Activated naive CD4-positive, alpha-beta T cell treated with anti-CD3 and anti-CD28 coated beads for 36 hours (primary cell): ENCODE data around the gene DLX4. TPM values are rescaled to one million over a fixed set of nuclear protein-coding genes. Genes with fewer than 3 reads are reported as not detected.

Experiments used
- CTCF ChIA-PET: fragments of 350-600 bp; sonication (Branson Sonifier 250); formaldehyde crosslinking; loops from one replicate; lab custom pipeline; 2021; ENCODE audit warnings: antibody characterized with exemption; lab: Charles Lee
- DNase-seq: peaks from one replicate; pipeline ENCODE4 v3.0.0-alpha.2; 2020
- H3K27ac Mint-ChIP-seq: one replicate; pipeline ENCODE4 v1.8.0; 2021; ENCODE audit warnings: mild to moderate bottlenecking, mixed read lengths
- H3K27me3 Mint-ChIP-seq: one replicate; pipeline ENCODE4 v1.8.0; 2021; ENCODE audit warnings: low read depth, mixed read lengths
- H3K36me3 Mint-ChIP-seq: one replicate; pipeline ENCODE4 v1.8.0; 2021; ENCODE audit warnings: low read depth, mixed read lengths
- H3K4me1 Mint-ChIP-seq: one replicate; pipeline ENCODE4 v1.8.0; 2021; ENCODE audit warnings: low read depth, mixed read lengths
- H3K4me3 Mint-ChIP-seq: one replicate; pipeline ENCODE4 v1.8.0; 2021; ENCODE audit warnings: mild to moderate bottlenecking, moderate library complexity, mixed read lengths
- H3K9me3 Mint-ChIP-seq: one replicate; pipeline ENCODE4 v1.8.0; 2021; ENCODE audit warnings: mixed read lengths
- intact Hi-C: fragments of 100-400 bp; cut with micrococcal nuclease; formaldehyde crosslinking; loops from one replicate; pipeline ENCODE4 v1.15.1; 2023
- total RNA-seq, 2 experiments: library from RNA; stranded (reverse); gene quantifications; one replicate each; pipeline ENCODE4 v1.2.3, GENCODE V29; 2021

Gene DLX4
- total RNA-seq, 2 experiments from 2014 or later, result 0.67 to 0.81 TPM

- Mint-ChIP-seq H3K4me1 (peaks cover 25% of the 10 kb centered on the region), H3K36me3 (no peaks in the 10 kb centered on the region), H3K9me3 (no peaks in the 10 kb centered on the region), H3K27me3 (peaks cover 60% of the 10 kb centered on the region), H3K27ac (no peak overlapping the region), H3K4me3 (no peak overlapping the region)
- CTCF ChIA-PET, result interaction anchor here (1.1 to 1.2 kb wide), 2 partner anchors 26 to 27 kb away, joined by 3 to 4 read pairs; no protein-coding TSS in a partner anchor
- no peak for DNase-seq
- intact Hi-C loops, result no loop called here
Measured at GRCh38 chr17:49971199-49971847, 2.3 kb downstream of the DLX4 start.

- Mint-ChIP-seq H3K9me3 (no peaks in the 10 kb centered on the region), H3K27me3 (peaks cover 59% of the 10 kb centered on the region), H3K4me3 (no peak overlapping the region), H3K27ac (no peak overlapping the region), H3K4me1 (peaks cover 25% of the 10 kb centered on the region), H3K36me3 (no peaks in the 10 kb centered on the region)
- CTCF ChIA-PET, result interaction anchor here (1.1 kb wide), 1 partner anchor 22 kb away, joined by 3 read pairs; no protein-coding TSS in a partner anchor
- intact Hi-C loops, result no loop called here
- DNase-seq, result no peak
Measured at GRCh38 chr17:49971848-49972485, 3.0 kb downstream of the DLX4 start.

GRCh38 chr17:49972486-49973270 is 3.7 kb downstream of the DLX4 start:
- H3K9me3 Mint-ChIP-seq, result no peaks in the 10 kb centered on the region
- intact Hi-C loops, result no loop called here
- peaks cover 25% of the 10 kb centered on the region for H3K4me1 Mint-ChIP-seq
- peaks cover 54% of the 10 kb centered on the region for H3K27me3 Mint-ChIP-seq
- CTCF ChIA-PET, result interaction anchor here (1.1 to 7.9 kb wide), 3 partner anchors 20 to 25 kb away, joined by 3 to 51 read pairs (median 4); no protein-coding TSS in a partner anchor
- no peak for DNase-seq
- no peak overlapping the region for H3K4me3 Mint-ChIP-seq
- no peak overlapping the region for H3K27ac Mint-ChIP-seq
- H3K36me3 Mint-ChIP-seq, result no peaks in the 10 kb centered on the region

GRCh38 chr17:49973271-49973615 is 4.3 kb downstream of the DLX4 start:
- H3K4me3 Mint-ChIP-seq, result no peak overlapping the region
- intact Hi-C loops, result no loop called here
- no peaks in the 10 kb centered on the region for H3K9me3 Mint-ChIP-seq
- H3K27ac Mint-ChIP-seq, result no peak overlapping the region
- CTCF ChIA-PET, result interaction anchor here (1.1 to 7.9 kb wide), 2 partner anchors 20 to 24 kb away, joined by 4 to 51 read pairs; no protein-coding TSS in a partner anchor
- no peak for DNase-seq
- H3K36me3 Mint-ChIP-seq, result no peaks in the 10 kb centered on the region
- peaks cover 53% of the 10 kb centered on the region for H3K27me3 Mint-ChIP-seq
- H3K4me1 Mint-ChIP-seq, result peaks cover 25% of the 10 kb centered on the region

GRCh38 chr17:49975531-49975930 is 6.5 kb downstream of the DLX4 start:
- no peak for DNase-seq
- Mint-ChIP-seq H3K27ac (no peak overlapping the region), H3K36me3 (no peaks in the 10 kb centered on the region), H3K4me3 (no peak overlapping the region), H3K9me3 (no peaks in the 10 kb centered on the region), H3K27me3 (peaks cover 44% of the 10 kb centered on the region), H3K4me1 (peaks cover 15% of the 10 kb centered on the region)
- CTCF ChIA-PET, result interaction anchor here (7.9 kb wide), 1 partner anchor 22 kb away, joined by 51 read pairs; no protein-coding TSS in a partner anchor
- intact Hi-C loops, result no loop called here

GRCh38 chr17:49976163-49976827 is 7.3 kb downstream of the DLX4 start:
- no peak for DNase-seq
- intact Hi-C loops, result no loop called here
- H3K27me3 Mint-ChIP-seq, result peaks cover 36% of the 10 kb centered on the region
- H3K4me3 Mint-ChIP-seq, result no peak overlapping the region
- H3K27ac Mint-ChIP-seq, result no peak overlapping the region
- peaks cover 10% of the 10 kb centered on the region for H3K4me1 Mint-ChIP-seq
- no peaks in the 10 kb centered on the region for H3K9me3 Mint-ChIP-seq
- H3K36me3 Mint-ChIP-seq, result no peaks in the 10 kb centered on the region
- CTCF ChIA-PET, result interaction anchor here (1.0 to 7.9 kb wide), 4 partner anchors 13 to 35 kb away, joined by 3 to 51 read pairs (median 6); no protein-coding TSS in a partner anchor

- H3K9me3 Mint-ChIP-seq, result no peaks in the 10 kb centered on the region
- no peaks in the 10 kb centered on the region for H3K36me3 Mint-ChIP-seq
- no peak overlapping the region for H3K4me3 Mint-ChIP-seq
- intact Hi-C loops, result no loop called here
- no peak overlapping the region for H3K27ac Mint-ChIP-seq
- peaks cover 31% of the 10 kb centered on the region for H3K27me3 Mint-ChIP-seq
- H3K4me1 Mint-ChIP-seq, result peaks cover 5% of the 10 kb centered on the region
- DNase-seq, result no peak
- CTCF ChIA-PET, result interaction anchor here (1.0 to 7.9 kb wide), 4 partner anchors 14 to 34 kb away, joined by 3 to 51 read pairs (median 6); no protein-coding TSS in a partner anchor
Measured at GRCh38 chr17:49976828-49977202, 7.8 kb downstream of the DLX4 start.

- no peaks in the 10 kb centered on the region for H3K9me3 Mint-ChIP-seq
- peaks cover 24% of the 10 kb centered on the region for H3K27me3 Mint-ChIP-seq
- intact Hi-C loops, result no loop called here
- CTCF ChIA-PET, result interaction anchor here (0.9 to 7.9 kb wide), 4 partner anchors 15 to 25 kb away, joined by 3 to 51 read pairs (median 5); no protein-coding TSS in a partner anchor
- H3K4me1 Mint-ChIP-seq, result peaks cover 2% of the 10 kb centered on the region
- no peaks in the 10 kb centered on the region for H3K36me3 Mint-ChIP-seq
- no peak for DNase-seq
- no peak overlapping the region for H3K27ac Mint-ChIP-seq
- no peak overlapping the region for H3K4me3 Mint-ChIP-seq
Measured at GRCh38 chr17:49977463-49978389, 8.7 kb downstream of the DLX4 start.

GRCh38 chr17:49978501-49978900 is 9.5 kb downstream of the DLX4 start:
- intact Hi-C loops, result no loop called here
- Mint-ChIP-seq H3K27me3 (peaks cover 16% of the 10 kb centered on the region), H3K36me3 (no peaks in the 10 kb centered on the region), H3K4me1 (no peaks in the 10 kb centered on the region), H3K27ac (no peak overlapping the region), H3K4me3 (no peak overlapping the region), H3K9me3 (no peaks in the 10 kb centered on the region)
- no peak for DNase-seq
- CTCF ChIA-PET, result interaction anchor here (0.8 to 7.9 kb wide), 3 partner anchors 16 to 26 kb away, joined by 3 to 51 read pairs (median 7); partner anchors contain the start of gene DLX3

GRCh38 chr17:49979748-49980479 is 10.9 kb downstream of the DLX4 start:
- intact Hi-C loops, result no loop called here
- H3K27ac Mint-ChIP-seq, result no peak overlapping the region
- H3K4me1 Mint-ChIP-seq, result no peaks in the 10 kb centered on the region
- H3K9me3 Mint-ChIP-seq, result no peaks in the 10 kb centered on the region
- CTCF ChIA-PET, result interaction anchor here (0.6 to 7.9 kb wide), 4 partner anchors 10 to 238 kb away, joined by 3 to 51 read pairs (median 5); no protein-coding TSS in a partner anchor
- H3K27me3 Mint-ChIP-seq, result peaks cover 8% of the 10 kb centered on the region
- no peak for DNase-seq
- H3K4me3 Mint-ChIP-seq, result no peak overlapping the region
- no peaks in the 10 kb centered on the region for H3K36me3 Mint-ChIP-seq
